ENCODE results near the gene FOXN3.

GRCh38 chr14:89182326-89182725, 234.7 kb downstream of the FOXN3 start:
- TF ChIP-seq, protein P1, sequence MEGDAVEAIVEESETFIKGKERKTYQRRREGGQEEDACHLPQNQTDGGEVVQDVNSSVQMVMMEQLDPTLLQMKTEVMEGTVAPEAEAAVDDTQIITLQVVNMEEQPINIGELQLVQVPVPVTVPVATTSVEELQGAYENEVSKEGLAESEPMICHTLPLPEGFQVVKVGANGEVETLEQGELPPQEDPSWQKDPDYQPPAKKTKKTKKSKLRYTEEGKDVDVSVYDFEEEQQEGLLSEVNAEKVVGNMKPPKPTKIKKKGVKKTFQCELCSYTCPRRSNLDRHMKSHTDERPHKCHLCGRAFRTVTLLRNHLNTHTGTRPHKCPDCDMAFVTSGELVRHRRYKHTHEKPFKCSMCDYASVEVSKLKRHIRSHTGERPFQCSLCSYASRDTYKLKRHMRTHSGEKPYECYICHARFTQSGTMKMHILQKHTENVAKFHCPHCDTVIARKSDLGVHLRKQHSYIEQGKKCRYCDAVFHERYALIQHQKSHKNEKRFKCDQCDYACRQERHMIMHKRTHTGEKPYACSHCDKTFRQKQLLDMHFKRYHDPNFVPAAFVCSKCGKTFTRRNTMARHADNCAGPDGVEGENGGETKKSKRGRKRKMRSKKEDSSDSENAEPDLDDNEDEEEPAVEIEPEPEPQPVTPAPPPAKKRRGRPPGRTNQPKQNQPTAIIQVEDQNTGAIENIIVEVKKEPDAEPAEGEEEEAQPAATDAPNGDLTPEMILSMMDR (IDR thresholded peaks at IDR 0.05; ENCODE audit: extremely low read depth in 1 of 2, insufficient read depth in 1 of 2, low read depth in 1 of 2, low read length in 2 of 2), result no peak
- no peak for TF ChIP-seq EZH2 (IDR thresholded peaks at IDR 0.05; ENCODE audit: borderline replicate concordance, low read depth, low read length, severe bottlenecking)
- TF ChIP-seq POLR2A (IDR thresholded peaks at IDR 0.05; ENCODE audit: low read depth, low read length), result no peak
